ENCODE results near the gene GRIN2C. TPM values are rescaled to one million over a fixed set of nuclear protein-coding genes. Genes with fewer than 3 reads are reported as not detected.

GRIN2C gene
- total and polyA plus RNA-seq, 2 of the 4 experiments (the other 2 are of a cell fraction): 0.22 TPM; not detected in 1

GRCh38 chr17:74819801-74820436 is 39.8 kb downstream of the GRIN2C start:
- Histone ChIP-seq H2BK120ac (ENCODE audit: low read depth, low read length) (no peak overlapping the region), H3K23ac (ENCODE audit: low read depth, low read length) (no peak overlapping the region), H3K4ac (ENCODE audit: low read depth, low read length) (no peak overlapping the region), H3K27me3 (ENCODE audit: control insufficient read depth, insufficient read depth, low read length) (no peaks in the 10 kb centered on the region), H2AFZ (replicated peaks; ENCODE audit: low read length, poor library complexity) (no peak overlapping the region), H3K9ac (ENCODE audit: low read depth, low read length) (no peak overlapping the region), H4K5ac (ENCODE audit: low read depth, low read length) (no peak overlapping the region), H3K9me1 (ENCODE audit: insufficient read depth, low read length) (0 out of 2 replicates have a peak, but pooled peaks cover 3% of the 10 kb centered on the region), H3K4me2 (ENCODE audit: low read depth, low read length) (no peak overlapping the region), H2AK9ac (replicated peaks; ENCODE audit: low read depth, low read length, poor library complexity) (peak overlapping the region; percentile 61), H3K79me1 (ENCODE audit: low read depth in 1 of 2, low read length in 2 of 2) (no peaks in the 10 kb centered on the region), H4K8ac (ENCODE audit: low read depth in 2 of 2, low read length in 2 of 2) (no peak overlapping the region), H3K14ac (replicated peaks; ENCODE audit: low read depth, low read length) (no peak overlapping the region), H2BK5ac (ENCODE audit: low read depth, low read length, poor library complexity, severe bottlenecking) (no peak overlapping the region), H4K20me1 (ENCODE audit: insufficient read depth, low read length) (no peaks in the 10 kb centered on the region), H3K27ac (ENCODE audit: insufficient read depth, low read length) (no peak overlapping the region), H3K9me3 (ENCODE audit: control insufficient read depth, insufficient read depth, low read length) (no peaks in the 10 kb centered on the region), H3K4me3 (ENCODE audit: insufficient read depth, low read depth, low read length) (no peak overlapping the region), H3K4me1 (ENCODE audit: control insufficient read depth, insufficient read depth, low read length) (no peaks in the 10 kb centered on the region), H2AK5ac (ENCODE audit: low read depth, low read length) (no peak overlapping the region), H2BK15ac (ENCODE audit: low read depth, low read length) (no peak overlapping the region), H3K18ac (ENCODE audit: low read depth, low read length) (no peak overlapping the region), H4K91ac (ENCODE audit: insufficient read depth, low read depth, low read length) (no peak overlapping the region), H3K56ac (ENCODE audit: extremely low read depth, insufficient read depth, low read length) (no peak overlapping the region), H2BK20ac (ENCODE audit: low read depth, low read length) (no peak overlapping the region), H3K36me3 (ENCODE audit: control insufficient read depth, insufficient read depth, low read length) (peaks cover 15% of the 10 kb centered on the region)
- in situ Hi-C loops (cut with MboI; ENCODE audit: low sequenced_read_pairs): no loop called here
- no peak for ATAC-seq (ENCODE audit: low read depth)
- 93% methylated on average over 3 of the region's 16 CpGs; no CpG with 5 or more reads in 1 of the 2 experiments for WGBS, 2 experiments (ENCODE audit: extremely low coverage in 2 of 2, insufficient read length in 1 of 2)
- DNase-seq: no peak
- TF ChIP-seq RFX5 (IDR thresholded peaks at IDR 0.05; ENCODE audit: low read depth, low read length) (no peak), MXI1 (IDR thresholded peaks at IDR 0.05; ENCODE audit: borderline replicate concordance, low read depth, low read length) (no peak), FOS (IDR thresholded peaks at IDR 0.05; ENCODE audit: low read depth, low read length) (no peak), SMC3 (IDR thresholded peaks at IDR 0.05; ENCODE audit: low read depth, low read length) (no peak), NFE2L2 (IDR thresholded peaks at IDR 0.05; ENCODE audit: low read depth, low read length) (no peak), POLR2A (IDR thresholded peaks at IDR 0.05; ENCODE audit: low read depth, low read length) (no peak)
- POLR2A ChIA-PET (ENCODE audit: unreplicated experiment): no interaction called here
- dilution Hi-C loops (cut with HindIII; ENCODE audit: low sequenced_read_pairs, unreplicated experiment): no loop called here
- BruUV-seq (replicated peaks): no TSS peak
- CTCF ChIA-PET: no interaction called here
- intact Hi-C loops (cut with micrococcal nuclease): no loop called here

Data from IMR-90 (cell line).